IMR-90 (cell line): ENCODE results near the gene TSC1. TPM values are rescaled to one million over a fixed set of nuclear protein-coding genes. Genes with fewer than 3 reads are reported as not detected.

ENCODE experiments used
- ATAC-seq: fragments of 200-7000 bp; cut with Tn5 transposase; 2 replicates; pipeline ENCODE4 v1.9.1; 2020; ENCODE audit warnings: low read depth, mild to moderate bottlenecking, moderate library complexity
- BruUV-seq: library from RNA; stranded (reverse); fragments of 400-500 nt; replicated peaks from 2 replicates; lab custom pipeline; 2021; lab: Mats Ljungman, UMichigan
- CTCF ChIA-PET: fragments of 300-600 bp; formaldehyde crosslinking; extraction: SDS; loops from one replicate; lab custom pipeline; 2021; ENCODE audit warnings: antibody characterized with exemption; lab: Yijun Ruan, JAX
- POLR2A ChIA-PET: fragments of 300-600 bp; sonication (Branson Sonifier 250); formaldehyde crosslinking; loops from one replicate; lab custom pipeline; 2022; ENCODE audit warnings: antibody characterized with exemption; ENCODE audit not compliant: unreplicated experiment; lab: Charles Lee
- DNase-seq: peaks from one replicate; pipeline ENCODE4 v3.0.0; 2013
- H2AFZ ChIP-seq: replicated peaks from 2 replicates; pipeline ENCODE3; 2013; ENCODE audit warnings: low read length, mild to moderate bottlenecking; ENCODE audit not compliant: poor library complexity
- H2AK5ac ChIP-seq: 2 replicates; pipeline ENCODE4 v1.6.1; 2013; ENCODE audit warnings: low read depth, low read length, inconsistent platforms
- H2AK9ac ChIP-seq: replicated peaks from 2 replicates; pipeline ENCODE3; 2013; ENCODE audit warnings: mild to moderate bottlenecking, low read depth, low read length, moderate library complexity; ENCODE audit not compliant: poor library complexity
- H2BK120ac ChIP-seq: 2 replicates; pipeline ENCODE4 v1.6.1; 2013; ENCODE audit warnings: low read depth, low read length, inconsistent platforms
- H2BK15ac ChIP-seq: 3 replicates; pipeline ENCODE4 v1.6.1; 2013; ENCODE audit warnings: low read depth, low read length, inconsistent platforms
- H2BK20ac ChIP-seq: 2 replicates; pipeline ENCODE4 v1.6.1; 2013; ENCODE audit warnings: low read depth, mild to moderate bottlenecking, inconsistent platforms, low read length, moderate library complexity
- H2BK5ac ChIP-seq: 2 replicates; pipeline ENCODE4 v1.6.1; 2013; ENCODE audit warnings: mild to moderate bottlenecking, low read depth, low read length, inconsistent platforms; ENCODE audit not compliant: poor library complexity, severe bottlenecking
- H3K14ac ChIP-seq: replicated peaks from 2 replicates; pipeline ENCODE4 v1.6.1; 2013; ENCODE audit warnings: low read depth, low read length, inconsistent platforms
- H3K18ac ChIP-seq: 2 replicates; pipeline ENCODE4 v1.6.1; 2013; ENCODE audit warnings: low read depth, low read length, control low read depth
- H3K23ac ChIP-seq: 2 replicates; pipeline ENCODE4 v1.6.1; 2013; ENCODE audit warnings: low read depth, low read length, inconsistent platforms
- H3K27ac ChIP-seq: 2 replicates; pipeline ENCODE4 v1.5.1; 2013; ENCODE audit warnings: mild to moderate bottlenecking, control low read depth, low read length; ENCODE audit not compliant: insufficient read depth
- H3K27me3 ChIP-seq: 2 replicates; pipeline ENCODE4 v1.6.1; 2013; ENCODE audit warnings: low read length; ENCODE audit not compliant: control insufficient read depth, insufficient read depth
- H3K36me3 ChIP-seq: 2 replicates; pipeline ENCODE4 v1.6.1; 2013; ENCODE audit warnings: low read length, mixed read lengths; ENCODE audit not compliant: control insufficient read depth, insufficient read depth
- H3K4ac ChIP-seq: 2 replicates; pipeline ENCODE4 v1.6.1; 2013; ENCODE audit warnings: low read depth, low read length, inconsistent platforms
- H3K4me1 ChIP-seq: 2 replicates; pipeline ENCODE4 v1.6.1; 2013; ENCODE audit warnings: low read length, mixed read lengths; ENCODE audit not compliant: control insufficient read depth, insufficient read depth
- H3K4me2 ChIP-seq: 2 replicates; pipeline ENCODE4 v1.6.1; 2013; ENCODE audit warnings: low read depth, mild to moderate bottlenecking, control low read depth, low read length, moderate library complexity
- H3K4me3 ChIP-seq: 2 replicates; pipeline ENCODE4 v1.5.1; 2013; ENCODE audit warnings: low read depth, mild to moderate bottlenecking, control low read depth, low read length, moderate library complexity; ENCODE audit not compliant: insufficient read depth
- H3K56ac ChIP-seq: 2 replicates; pipeline ENCODE4 v1.6.1; 2013; ENCODE audit warnings: low read length, inconsistent platforms; ENCODE audit not compliant: insufficient read depth; ENCODE audit errors: extremely low read depth
- H3K79me1 ChIP-seq, 2 experiments: 2 replicates each; pipeline ENCODE4 v1.6.1; 2013; ENCODE audit warnings: low read length in 2 of 2, inconsistent platforms in 1 of 2, low read depth in 1 of 2
- H3K9ac ChIP-seq: 2 replicates; pipeline ENCODE4 v1.6.1; 2013; ENCODE audit warnings: low read depth, low read length, control low read depth
- H3K9me1 ChIP-seq: 2 replicates; pipeline ENCODE4 v1.6.1; 2013; ENCODE audit warnings: low read length, inconsistent platforms; ENCODE audit not compliant: insufficient read depth
- H3K9me3 ChIP-seq: 2 replicates; pipeline ENCODE4 v1.6.1; 2013; ENCODE audit warnings: low read length; ENCODE audit not compliant: control insufficient read depth, insufficient read depth
- H4K20me1 ChIP-seq: 2 replicates; pipeline ENCODE4 v1.6.1; 2013; ENCODE audit warnings: low read length, inconsistent platforms; ENCODE audit not compliant: insufficient read depth
- H4K5ac ChIP-seq: 2 replicates; pipeline ENCODE4 v1.6.1; 2013; ENCODE audit warnings: mild to moderate bottlenecking, low read depth, low read length, control low read depth
- H4K8ac ChIP-seq, 2 experiments: 2 replicates each; pipeline ENCODE4 v1.6.1; 2013; ENCODE audit warnings: low read depth in 2 of 2, low read length in 2 of 2, control low read depth in 1 of 2, inconsistent platforms in 1 of 2
- H4K91ac ChIP-seq: 2 replicates; pipeline ENCODE4 v1.6.1; 2013; ENCODE audit warnings: low read depth, low read length, inconsistent platforms; ENCODE audit not compliant: insufficient read depth
- NFE2L2 ChIP-seq: fragments of 150-350 bp; IDR thresholded peaks from 2 replicates; pipeline ENCODE4 v1.6.1; 2016; ENCODE audit warnings: low read depth, mild to moderate bottlenecking, low read length
- RCOR1 ChIP-seq: IDR thresholded peaks from 2 replicates; pipeline ENCODE4 v1.6.1; 2012; ENCODE audit warnings: mild to moderate bottlenecking, low read length, improper control_type of control experiment; ENCODE audit not compliant: insufficient replicate concordance
- WGBS, 2 experiments: methylation state at CpG; one replicate each; pipeline versions ENCODE4 v1.1.5 to v1.1.7; 2013; ENCODE audit warnings: missing lambda C conversion rate in 2 of 2; ENCODE audit not compliant: insufficient read length in 1 of 2; ENCODE audit errors: extremely low coverage in 2 of 2; 5-methylcytosine and 5-hydroxymethylcytosine counted together
- dilution Hi-C: fragments of 300-500 bp; cut with HindIII; formaldehyde crosslinking; loops from one replicate; pipeline ENCODE4 v1.14.3; 2018; ENCODE audit warnings: low sequenced_read_pairs; ENCODE audit not compliant: unreplicated experiment
- in situ Hi-C: fragments of 300-500 bp; cut with MboI; formaldehyde crosslinking; loops from 3 replicates; pipeline ENCODE4 v1.14.3; 2019; ENCODE audit warnings: low sequenced_read_pairs, inconsistent platforms, mixed read lengths
- intact Hi-C: fragments of 100-400 bp; cut with micrococcal nuclease; formaldehyde crosslinking; loops from 2 replicates; pipeline ENCODE4 v1.10.0; 2022
- polyA plus RNA-seq, 3 experiments: library from polyadenylated mRNA; depleted of rRNA; stranded (reverse); fragments of >200 nt; gene quantifications; 2 replicates each; pipeline ENCODE4 v1.2.3, GENCODE V29; 2012; ENCODE audit warnings: low replicate concordance in 1 of 3
- total RNA-seq: library from RNA; depleted of rRNA; stranded (reverse); fragments of >200 nt; gene quantifications from 2 replicates; pipeline ENCODE4 v1.2.3, GENCODE V29; 2012

Gene TSC1
- total and polyA plus RNA-seq, 2 of the 4 experiments (the other 2 are of a cell fraction), result 25.7 to 56.3 TPM

- Histone ChIP-seq H3K9me1 (no peaks in the 10 kb centered on the region), H4K20me1 (no peaks in the 10 kb centered on the region), H2BK120ac (no peak overlapping the region), H2BK15ac (no peak overlapping the region), H2AK9ac (no peak overlapping the region), H3K36me3 (no peaks in the 10 kb centered on the region), H3K14ac (no peak overlapping the region), H4K8ac (no peak overlapping the region), H2BK5ac (no peak overlapping the region), H4K5ac (no peak overlapping the region), H3K27ac (no peak overlapping the region), H3K9ac (no peak overlapping the region), H3K27me3 (peaks cover 19% of the 10 kb centered on the region), H3K4me3 (no peak overlapping the region), H3K23ac (no peak overlapping the region), H3K18ac (no peak overlapping the region), H2AFZ (no peak overlapping the region), H3K4me2 (no peak overlapping the region), H3K4me1 (peaks cover 8% of the 10 kb centered on the region; the same call in 1 of the 2 replicates), H2AK5ac (no peak overlapping the region), H3K79me1 (no peaks in the 10 kb centered on the region), H3K4ac (no peak overlapping the region), H3K9me3 (no peaks in the 10 kb centered on the region), H2BK20ac (no peak overlapping the region), H3K56ac (no peak overlapping the region), H4K91ac (no peak overlapping the region)
- intact Hi-C loops (no loop called here), in situ Hi-C loops (no loop called here), dilution Hi-C loops (no loop called here)
- no peak for TF ChIP-seq NFE2L2
- TF ChIP-seq RCOR1, result no peak
- ChIA-PET POLR2A (no interaction called here), CTCF (no interaction called here)
- WGBS, 2 experiments, result 72% methylated on average over 2 of the region's 4 CpGs; no CpG with 5 or more reads in 1 of the 2 experiments
- no peak for ATAC-seq
- DNase-seq, result no peak
- BruUV-seq, result no TSS peak
Measured at GRCh38 chr9:132853482-132853881, 90.9 kb downstream of the TSC1 start.
